ENCODE measurements around the gene ZNF512B.
A peak's percentile ranks its signal among the peaks of the same experiment; 100 is the strongest.
"Not testable (repeated sequence)": the region's sequence is repeated elsewhere in the genome, so short reads cannot be mapped to it uniquely, and the experiment has no call there.

ZNF512B gene

GRCh38 chr20:63982937-63983336 is 13.2 kb upstream of the ZNF512B start:
- no peaks in the 10 kb centered on the region for H3K9me3 Mint-ChIP-seq
- DNase-seq (ENCODE audit: low spot score) = no peak
- peak overlapping the region; percentile 58 for H3K4me3 Mint-ChIP-seq
- peaks cover 36% of the 10 kb centered on the region for H3K36me3 Mint-ChIP-seq (ENCODE audit: low read depth)
- H3K4me1 Mint-ChIP-seq (ENCODE audit: low read depth) = peaks cover 35% of the 10 kb centered on the region
- H3K27me3 Mint-ChIP-seq (ENCODE audit: low read depth) = no peaks in the 10 kb centered on the region
- peak overlapping the region; percentile 75 for H3K27ac Mint-ChIP-seq

- H3K9me3 Mint-ChIP-seq = no peaks in the 10 kb centered on the region
- DNase-seq (ENCODE audit: low spot score) = peak; percentile 94
- H3K4me3 Mint-ChIP-seq = peak within 1 kb of the TSS; percentile 88
- H3K27me3 Mint-ChIP-seq (ENCODE audit: low read depth) = no peaks in the 10 kb centered on the region
- H3K4me1 Mint-ChIP-seq (ENCODE audit: low read depth) = peaks cover 52% of the 10 kb centered on the region
- H3K36me3 Mint-ChIP-seq (ENCODE audit: low read depth) = peaks cover 38% of the 10 kb centered on the region
- peak within 1 kb of the TSS; percentile 97 for H3K27ac Mint-ChIP-seq
These were observed 11.3 kb upstream of the ZNF512B start, which contains the start of gene PRPF6 for GRCh38 chr20:63980806-63981728. PRPF6 (plus strand) TSS chr20:63981132; CDS start chr20:63981246, 114 bp downstream.

GRCh38 chr20:63980317-63980805 is 10.6 kb upstream of the ZNF512B start:
- H3K36me3 Mint-ChIP-seq (ENCODE audit: low read depth) = peaks cover 33% of the 10 kb centered on the region
- no peak for DNase-seq (ENCODE audit: low spot score)
- no peaks in the 10 kb centered on the region for H3K27me3 Mint-ChIP-seq (ENCODE audit: low read depth)
- H3K27ac Mint-ChIP-seq = peak overlapping the region; percentile 97
- H3K9me3 Mint-ChIP-seq = no peaks in the 10 kb centered on the region
- peaks cover 53% of the 10 kb centered on the region for H3K4me1 Mint-ChIP-seq (ENCODE audit: low read depth)
- H3K4me3 Mint-ChIP-seq = peak overlapping the region; percentile 88

GRCh38 chr20:63979557-63980316 is 10.0 kb upstream of the ZNF512B start, which contains the start of gene SAMD10:
SAMD10 (minus strand) TSS chr20:63979642; CDS start chr20:63979467, 175 bp downstream.
- DNase-seq (ENCODE audit: low spot score) = peak; percentile 73
- peaks cover 34% of the 10 kb centered on the region for H3K36me3 Mint-ChIP-seq (ENCODE audit: low read depth)
- H3K4me1 Mint-ChIP-seq (ENCODE audit: low read depth) = peaks cover 53% of the 10 kb centered on the region
- peak within 1 kb of the TSS; percentile 97 for H3K27ac Mint-ChIP-seq
- H3K27me3 Mint-ChIP-seq (ENCODE audit: low read depth) = no peaks in the 10 kb centered on the region
- H3K9me3 Mint-ChIP-seq = no peaks in the 10 kb centered on the region
- peak within 1 kb of the TSS; percentile 89 for H3K4me3 Mint-ChIP-seq

- Mint-ChIP-seq H3K4me1 (ENCODE audit: low read depth) (peaks cover 49% of the 10 kb centered on the region), H3K4me3 (peak overlapping the region; percentile 89), H3K36me3 (ENCODE audit: low read depth) (peaks cover 30% of the 10 kb centered on the region), H3K9me3 (no peaks in the 10 kb centered on the region), H3K27ac (peak overlapping the region; percentile 88), H3K27me3 (ENCODE audit: low read depth) (no peaks in the 10 kb centered on the region)
- DNase-seq (ENCODE audit: low spot score) = no peak
These were observed 9.5 kb upstream of the ZNF512B start for GRCh38 chr20:63979229-63979556.

- Mint-ChIP-seq H3K27ac (peak overlapping the region; percentile 88), H3K9me3 (no peaks in the 10 kb centered on the region), H3K4me1 (ENCODE audit: low read depth) (peaks cover 52% of the 10 kb centered on the region), H3K27me3 (ENCODE audit: low read depth) (no peaks in the 10 kb centered on the region), H3K4me3 (peak overlapping the region; percentile 89), H3K36me3 (ENCODE audit: low read depth) (peaks cover 33% of the 10 kb centered on the region)
- DNase-seq (ENCODE audit: low spot score) = peak; percentile 81
These were observed 8.8 kb upstream of the ZNF512B start for GRCh38 chr20:63978319-63979228.

GRCh38 chr20:63977739-63978276 is 8.1 kb upstream of the ZNF512B start:
- peak; percentile 76 for DNase-seq (ENCODE audit: low spot score)
- Mint-ChIP-seq H3K4me3 (peak overlapping the region; percentile 89), H3K36me3 (ENCODE audit: low read depth) (peaks cover 29% of the 10 kb centered on the region), H3K27me3 (ENCODE audit: low read depth) (no peaks in the 10 kb centered on the region), H3K27ac (peak overlapping the region; percentile 88), H3K4me1 (ENCODE audit: low read depth) (peaks cover 51% of the 10 kb centered on the region), H3K9me3 (no peaks in the 10 kb centered on the region)

GRCh38 chr20:63976980-63977738 is 7.4 kb upstream of the ZNF512B start:
- Mint-ChIP-seq H3K36me3 (ENCODE audit: low read depth) (peaks cover 24% of the 10 kb centered on the region), H3K4me3 (peak overlapping the region; percentile 89), H3K9me3 (no peaks in the 10 kb centered on the region), H3K27ac (peak overlapping the region; percentile 88), H3K4me1 (ENCODE audit: low read depth) (peaks cover 45% of the 10 kb centered on the region), H3K27me3 (ENCODE audit: low read depth) (no peaks in the 10 kb centered on the region)
- DNase-seq (ENCODE audit: low spot score) = no peak

- H3K27me3 Mint-ChIP-seq (ENCODE audit: low read depth); H3K9me3 Mint-ChIP-seq; DNase-seq (ENCODE audit: low spot score): not testable (repeated sequence)
- H3K4me1 Mint-ChIP-seq (ENCODE audit: low read depth) = peaks cover 41% of the 10 kb centered on the region
- H3K4me3 Mint-ChIP-seq = peak overlapping the region; percentile 89
- H3K36me3 Mint-ChIP-seq (ENCODE audit: low read depth) = peaks cover 22% of the 10 kb centered on the region
- peak overlapping the region; percentile 88 for H3K27ac Mint-ChIP-seq
These were observed 6.8 kb upstream of the ZNF512B start for GRCh38 chr20:63976511-63976910.

- no peak overlapping the region for H3K4me3 Mint-ChIP-seq
- no peak overlapping the region for H3K27ac Mint-ChIP-seq
- no peaks in the 10 kb centered on the region for H3K9me3 Mint-ChIP-seq
- H3K4me1 Mint-ChIP-seq (ENCODE audit: low read depth) = peaks cover 30% of the 10 kb centered on the region
- H3K36me3 Mint-ChIP-seq (ENCODE audit: low read depth) = peaks cover 20% of the 10 kb centered on the region
- H3K27me3 Mint-ChIP-seq (ENCODE audit: low read depth) = no peaks in the 10 kb centered on the region
- DNase-seq (ENCODE audit: low spot score) = no peak
These were observed 4.9 kb upstream of the ZNF512B start for GRCh38 chr20:63974402-63975200.

GRCh38 chr20:63973636-63974401 is 4.1 kb upstream of the ZNF512B start:
- Mint-ChIP-seq H3K4me3 (no peak overlapping the region), H3K27ac (peak overlapping the region; percentile 19), H3K27me3 (ENCODE audit: low read depth) (no peaks in the 10 kb centered on the region), H3K9me3 (no peaks in the 10 kb centered on the region), H3K4me1 (ENCODE audit: low read depth) (peaks cover 33% of the 10 kb centered on the region), H3K36me3 (ENCODE audit: low read depth) (peaks cover 21% of the 10 kb centered on the region)
- peak; percentile 68 for DNase-seq (ENCODE audit: low spot score)

Measured in T-helper 2 cell treated with Interferon-gamma antibody and Interleukin-4, amounts not matched to agents 5 μg/mL and 100 μg/mL, for 36 hours (primary cell).